KMS-11 (cell line): Measurements from ENCODE around the gene RAB11FIP4.

ENCODE experiments used
- H2AFZ ChIP-seq: fragments of 200-600 bp; sonication (generic); 2 replicates; pipeline ENCODE4 v1.6.1; 2016; ENCODE audit warnings: antibody characterized with exemption, mixed run types, low read depth
- H3K27ac ChIP-seq: fragments of 200-600 bp; sonication (generic); 2 replicates; pipeline ENCODE4 v1.6.1; 2016; ENCODE audit warnings: mild to moderate bottlenecking, mixed run types
- H3K27me3 ChIP-seq: fragments of 200-600 bp; sonication (generic); 2 replicates; pipeline ENCODE4 v1.6.1; 2017; ENCODE audit warnings: mild to moderate bottlenecking, low read depth, mixed run types, moderate library complexity; ENCODE audit not compliant: insufficient read depth
- H3K36me3 ChIP-seq: fragments of 200-600 bp; sonication (generic); 2 replicates; pipeline ENCODE4 v1.6.1; 2017; ENCODE audit warnings: mild to moderate bottlenecking, mixed run types; ENCODE audit not compliant: insufficient read depth
- H3K4me1 ChIP-seq: fragments of 200-600 bp; sonication (generic); 2 replicates; pipeline ENCODE4 v1.6.1; 2016; ENCODE audit warnings: mild to moderate bottlenecking, low read depth, mixed run types; ENCODE audit not compliant: poor library complexity, severe bottlenecking
- H3K4me2 ChIP-seq: fragments of 200-600 bp; sonication (generic); 2 replicates; pipeline ENCODE4 v1.7.0; 2016; ENCODE audit warnings: mild to moderate bottlenecking, mixed run types
- H3K4me3 ChIP-seq: fragments of 200-600 bp; sonication (generic); IDR thresholded peaks from 2 replicates; pipeline ENCODE4 v1.6.1; 2017; ENCODE audit warnings: low read depth, low read length, mixed read lengths; ENCODE audit not compliant: insufficient read depth
- H3K79me2 ChIP-seq: fragments of 200-600 bp; sonication (generic); 2 replicates; pipeline ENCODE4 v1.6.1; 2016; ENCODE audit warnings: low read depth, mixed run types; ENCODE audit not compliant: insufficient read depth
- H3K9ac ChIP-seq: fragments of 200-600 bp; sonication (generic); 2 replicates; pipeline ENCODE4 v1.6.1; 2016; ENCODE audit warnings: mild to moderate bottlenecking, mixed run types
- H4K20me1 ChIP-seq: fragments of 200-600 bp; sonication (generic); 2 replicates; pipeline ENCODE4 v1.6.1; 2016; ENCODE audit warnings: mild to moderate bottlenecking, mixed run types; ENCODE audit not compliant: insufficient read depth
- CTCF ChIP-seq: fragments of 200-600 bp; sonication (generic); conservative IDR thresholded peaks from 2 replicates; pipeline ENCODE4 v1.6.1; 2017; ENCODE audit warnings: low read depth, mild to moderate bottlenecking, antibody characterized with exemption, low read length, moderate library complexity, mixed read lengths

Gene RAB11FIP4

GRCh38 chr17:31449111-31449510 is 57.6 kb downstream of the RAB11FIP4 start:
- Histone ChIP-seq H3K9ac (no peak overlapping the region), H3K4me3 (no peak overlapping the region)

GRCh38 chr17:31449746-31450145 is 58.3 kb downstream of the RAB11FIP4 start:
- no peak overlapping the region for H3K4me3 ChIP-seq
- H3K36me3 ChIP-seq: no peaks in the 10 kb centered on the region
- no peaks in the 10 kb centered on the region for H3K27me3 ChIP-seq
- H3K4me1 ChIP-seq: no peaks in the 10 kb centered on the region
- H3K27ac ChIP-seq: no peak overlapping the region
- H3K9ac ChIP-seq: no peak overlapping the region
- no peak for TF ChIP-seq CTCF
- no peak overlapping the region for H2AFZ ChIP-seq
- H3K79me2 ChIP-seq: no peaks in the 10 kb centered on the region
- no peak overlapping the region for H3K4me2 ChIP-seq
- no peaks in the 10 kb centered on the region for H4K20me1 ChIP-seq

More at GRCh38 chr17:31449111-31449510, 57.6 kb downstream of the RAB11FIP4 start:
- H3K36me3 ChIP-seq: no peaks in the 10 kb centered on the region
- no peak overlapping the region for H3K27ac ChIP-seq
- no peak overlapping the region for H3K4me2 ChIP-seq
- H3K27me3 ChIP-seq: no peaks in the 10 kb centered on the region
- no peak for TF ChIP-seq CTCF
- H4K20me1 ChIP-seq: no peaks in the 10 kb centered on the region
- no peaks in the 10 kb centered on the region for H3K4me1 ChIP-seq
- H3K79me2 ChIP-seq: no peaks in the 10 kb centered on the region
- no peak overlapping the region for H2AFZ ChIP-seq

- Histone ChIP-seq H3K27ac (no peak overlapping the region), H2AFZ (no peak overlapping the region), H3K4me3 (no peak overlapping the region), H3K9ac (no peak overlapping the region), H3K4me2 (no peak overlapping the region), H3K36me3 (no peaks in the 10 kb centered on the region), H3K4me1 (no peaks in the 10 kb centered on the region), H4K20me1 (no peaks in the 10 kb centered on the region), H3K79me2 (no peaks in the 10 kb centered on the region), H3K27me3 (no peaks in the 10 kb centered on the region)
- no peak for TF ChIP-seq CTCF
Measured at GRCh38 chr17:31452101-31452500, 60.6 kb downstream of the RAB11FIP4 start.

- Histone ChIP-seq H3K9ac (no peak overlapping the region), H3K4me2 (no peak overlapping the region), H3K79me2 (no peaks in the 10 kb centered on the region), H3K27me3 (no peaks in the 10 kb centered on the region), H3K27ac (no peak overlapping the region), H3K4me3 (no peak overlapping the region), H3K36me3 (no peaks in the 10 kb centered on the region), H4K20me1 (no peaks in the 10 kb centered on the region), H3K4me1 (no peaks in the 10 kb centered on the region), H2AFZ (no peak overlapping the region)
- no peak for TF ChIP-seq CTCF
Measured at GRCh38 chr17:31452561-31453110, 61.2 kb downstream of the RAB11FIP4 start.

- Histone ChIP-seq H3K27me3 (no peaks in the 10 kb centered on the region), H4K20me1 (no peaks in the 10 kb centered on the region), H3K79me2 (no peaks in the 10 kb centered on the region), H3K4me2 (no peak overlapping the region), H3K36me3 (no peaks in the 10 kb centered on the region), H3K4me3 (no peak overlapping the region), H2AFZ (no peak overlapping the region), H3K27ac (no peak overlapping the region), H3K9ac (no peak overlapping the region), H3K4me1 (no peaks in the 10 kb centered on the region)
- no peak for TF ChIP-seq CTCF
Measured at GRCh38 chr17:31453896-31454295, 62.4 kb downstream of the RAB11FIP4 start.
